ENCODE data around the gene NFYC.

NFYC gene

GRCh38 chr1:40786171-40786994, 94.9 kb downstream of the NFYC start:
- H3K9me3 ChIP-seq (ENCODE audit: low read depth, low read length), result no peaks in the 10 kb centered on the region
- no peak overlapping the region for H3K4me3 ChIP-seq
- DNase-seq (ENCODE audit: low read depth, low spot score), result no peak
- no peak overlapping the region for H3K27ac ChIP-seq
- H3K9ac ChIP-seq (ENCODE audit: insufficient read length), result no peak overlapping the region
- TF ChIP-seq EZH2 (IDR thresholded peaks at IDR 0.05) (no peak), FOXP2 (optimal IDR thresholded peaks at IDR 0.05; ENCODE audit: control extremely low read depth, extremely low read length, insufficient read depth) (no peak), POLR2AphosphoS5 (IDR thresholded peaks at IDR 0.05; ENCODE audit: borderline replicate concordance, low read depth, low read length) (no peak)
- H3K36me3 ChIP-seq (ENCODE audit: insufficient read depth, low read length), result no peaks in the 10 kb centered on the region

GRCh38 chr1:40786995-40787705, 95.6 kb downstream of the NFYC start:
- Histone ChIP-seq H3K9me3 (ENCODE audit: low read depth, low read length) (no peaks in the 10 kb centered on the region), H3K4me3 (no peak overlapping the region), H3K36me3 (ENCODE audit: insufficient read depth, low read length) (no peaks in the 10 kb centered on the region), H3K27ac (no peak overlapping the region), H3K9ac (ENCODE audit: insufficient read length) (no peak overlapping the region)
- no peak for DNase-seq (ENCODE audit: low read depth, low spot score)
- TF ChIP-seq EZH2 (IDR thresholded peaks at IDR 0.05) (no peak), POLR2AphosphoS5 (IDR thresholded peaks at IDR 0.05; ENCODE audit: borderline replicate concordance, low read depth, low read length) (no peak), FOXP2 (optimal IDR thresholded peaks at IDR 0.05; ENCODE audit: control extremely low read depth, extremely low read length, insufficient read depth) (no peak)

- TF ChIP-seq POLR2AphosphoS5 (IDR thresholded peaks at IDR 0.05; ENCODE audit: borderline replicate concordance, low read depth, low read length) (no peak), EZH2 (IDR thresholded peaks at IDR 0.05) (no peak), FOXP2 (optimal IDR thresholded peaks at IDR 0.05; ENCODE audit: control extremely low read depth, extremely low read length, insufficient read depth) (no peak)
- Histone ChIP-seq H3K9ac (ENCODE audit: insufficient read length) (no peak overlapping the region), H3K36me3 (ENCODE audit: insufficient read depth, low read length) (no peaks in the 10 kb centered on the region), H3K4me3 (no peak overlapping the region), H3K27ac (no peak overlapping the region), H3K9me3 (ENCODE audit: low read depth, low read length) (no peaks in the 10 kb centered on the region)
- DNase-seq (ENCODE audit: low read depth, low spot score), result no peak
These were observed 96.4 kb downstream of the NFYC start for GRCh38 chr1:40787737-40788560.

GRCh38 chr1:40788561-40789341, 97.2 kb downstream of the NFYC start:
- Histone ChIP-seq H3K36me3 (ENCODE audit: insufficient read depth, low read length) (no peaks in the 10 kb centered on the region), H3K9ac (ENCODE audit: insufficient read length) (no peak overlapping the region), H3K27ac (no peak overlapping the region), H3K9me3 (ENCODE audit: low read depth, low read length) (no peaks in the 10 kb centered on the region), H3K4me3 (no peak overlapping the region)
- TF ChIP-seq EZH2 (IDR thresholded peaks at IDR 0.05), result no peak
- DNase-seq (ENCODE audit: low read depth, low spot score), result no peak

GRCh38 chr1:40789342-40789598, 97.8 kb downstream of the NFYC start:
- Histone ChIP-seq H3K36me3 (ENCODE audit: insufficient read depth, low read length) (no peaks in the 10 kb centered on the region), H3K4me3 (no peak overlapping the region), H3K9me3 (ENCODE audit: low read depth, low read length) (no peaks in the 10 kb centered on the region), H3K27ac (no peak overlapping the region), H3K9ac (ENCODE audit: insufficient read length) (no peak overlapping the region)
- DNase-seq (ENCODE audit: low read depth, low spot score), result no peak
- TF ChIP-seq POLR2AphosphoS5 (IDR thresholded peaks at IDR 0.05; ENCODE audit: borderline replicate concordance, low read depth, low read length), result no peak
- no peak for TF ChIP-seq FOXP2 (optimal IDR thresholded peaks at IDR 0.05; ENCODE audit: control extremely low read depth, extremely low read length, insufficient read depth)
- TF ChIP-seq EZH2 (IDR thresholded peaks at IDR 0.05), result no peak

- TF ChIP-seq FOXP2 (optimal IDR thresholded peaks at IDR 0.05; ENCODE audit: control extremely low read depth, extremely low read length, insufficient read depth) (no peak), EZH2 (IDR thresholded peaks at IDR 0.05) (no peak), POLR2AphosphoS5 (IDR thresholded peaks at IDR 0.05; ENCODE audit: borderline replicate concordance, low read depth, low read length) (no peak)
- DNase-seq (ENCODE audit: low read depth, low spot score), result no peak
- Histone ChIP-seq H3K36me3 (ENCODE audit: insufficient read depth, low read length) (no peaks in the 10 kb centered on the region), H3K9me3 (ENCODE audit: low read depth, low read length) (no peaks in the 10 kb centered on the region), H3K4me3 (no peak overlapping the region), H3K9ac (ENCODE audit: insufficient read length) (no peak overlapping the region), H3K27ac (no peak overlapping the region)
These were observed 98.3 kb downstream of the NFYC start for GRCh38 chr1:40789661-40790430.

- Histone ChIP-seq H3K4me3 (no peak overlapping the region), H3K27ac (no peak overlapping the region), H3K36me3 (ENCODE audit: insufficient read depth, low read length) (no peaks in the 10 kb centered on the region), H3K9ac (ENCODE audit: insufficient read length) (no peak overlapping the region), H3K9me3 (ENCODE audit: low read depth, low read length) (no peaks in the 10 kb centered on the region)
- DNase-seq (ENCODE audit: low read depth, low spot score), result no peak
- TF ChIP-seq EZH2 (IDR thresholded peaks at IDR 0.05) (no peak), POLR2AphosphoS5 (IDR thresholded peaks at IDR 0.05; ENCODE audit: borderline replicate concordance, low read depth, low read length) (no peak), FOXP2 (optimal IDR thresholded peaks at IDR 0.05; ENCODE audit: control extremely low read depth, extremely low read length, insufficient read depth) (no peak)
These were observed 100.5 kb downstream of the NFYC start for GRCh38 chr1:40792036-40792435.
